Testis (tissue), 2 donors: Measurements from ENCODE around the gene LCP2.

Source experiments
- CTCF ChIP-seq, 3 experiments: fragments of 450-650 bp in 2 of 3; fragments of 200-600 bp in 1 of 3; sonication (generic) in 1 of 3; IDR thresholded peaks; one replicate each; pipeline ENCODE4 v1.5.1; 2016 to 2019; ENCODE audit warnings: antibody characterized with exemption in 3 of 3, mild to moderate bottlenecking in 2 of 3, moderate library complexity in 1 of 3
- POLR2A ChIP-seq: fragments of 450-650 bp; IDR thresholded peaks from one replicate; pipeline ENCODE4 v1.6.1; 2017; ENCODE audit warnings: antibody characterized with exemption, mild to moderate bottlenecking, moderate library complexity

- TF ChIP-seq CTCF (IDR thresholded peaks at IDR 0.05) (no peak), POLR2A (no peak)
Observed at GRCh38 chr5:170249355-170249754, 48.2 kb downstream of the LCP2 start.
